Neutrophil (primary cell): ENCODE measurements around the gene CNTNAP2.

Experiments
- H3K27ac ChIP-seq: fragments of 200-600 bp; sonication (generic); 2 replicates; pipeline ENCODE4 v1.5.1; 2016; ENCODE audit warnings: mild to moderate bottlenecking, moderate library complexity
- H3K27me3 ChIP-seq: fragments of 200-600 bp; sonication (generic); 2 replicates; pipeline ENCODE4 v1.6.0; 2016; ENCODE audit warnings: mild to moderate bottlenecking
- H3K36me3 ChIP-seq: fragments of 200-600 bp; sonication (generic); 2 replicates; pipeline ENCODE4 v1.5.1; 2017
- H3K4me1 ChIP-seq, 2 experiments: fragments of 200-600 bp in 1 of 2; sonication (generic) in 1 of 2; 1 replicate in 1 of 2; 2 replicates in 1 of 2; pipeline versions ENCODE4 v1.5.1 to v1.6.1; 2013 to 2016; ENCODE audit warnings: low read depth in 1 of 2, low read length in 1 of 2, mild to moderate bottlenecking in 1 of 2, moderate library complexity in 1 of 2; ENCODE audit not compliant: control insufficient read depth in 1 of 2, insufficient read depth in 1 of 2
- H3K4me3 ChIP-seq, 2 experiments: fragments of 200-600 bp in 1 of 2; sonication (generic) in 1 of 2; 1 replicate in 1 of 2; 2 replicates in 1 of 2; pipeline ENCODE4 v1.5.1; 2013 to 2016; ENCODE audit warnings: low read depth in 1 of 2, low read length in 1 of 2, mild to moderate bottlenecking in 1 of 2, moderate library complexity in 1 of 2
- H3K9me3 ChIP-seq: fragments of 200-600 bp; sonication (generic); 2 replicates; pipeline ENCODE4 v1.5.1; 2016
- TF ChIP-seq, protein P1 (sequence below): fragments of 200-600 bp; sonication (generic); IDR thresholded peaks from 2 replicates; pipeline ENCODE4 v1.5.1; 2016; ENCODE audit warnings: antibody characterized with exemption

Gene CNTNAP2

DNA sequence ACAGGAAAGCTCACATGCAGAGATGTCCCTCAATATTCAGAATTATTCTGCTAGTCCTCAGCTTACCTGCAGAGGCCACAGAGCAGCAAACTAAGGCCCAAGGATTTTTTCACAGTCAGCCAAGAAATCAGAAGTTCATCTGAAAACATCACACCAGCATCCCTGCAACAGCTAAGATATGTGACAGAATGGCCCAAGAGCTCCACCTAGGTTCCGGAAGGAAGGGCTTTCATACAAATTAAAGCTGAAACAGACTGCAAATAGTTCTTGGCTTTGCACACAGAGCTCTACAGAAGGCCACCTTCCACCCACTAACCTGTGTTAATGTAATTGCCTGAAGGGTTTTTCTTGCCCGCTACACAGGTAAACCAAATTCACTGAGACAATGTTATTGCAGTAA, 2035.2 kb downstream of the CNTNAP2 start:
- H3K4me3 ChIP-seq: no peak overlapping the region
- H3K4me1 ChIP-seq: no peaks in the 10 kb centered on the region
- no peaks in the 10 kb centered on the region for H3K27me3 ChIP-seq
- TF ChIP-seq, protein P1, sequence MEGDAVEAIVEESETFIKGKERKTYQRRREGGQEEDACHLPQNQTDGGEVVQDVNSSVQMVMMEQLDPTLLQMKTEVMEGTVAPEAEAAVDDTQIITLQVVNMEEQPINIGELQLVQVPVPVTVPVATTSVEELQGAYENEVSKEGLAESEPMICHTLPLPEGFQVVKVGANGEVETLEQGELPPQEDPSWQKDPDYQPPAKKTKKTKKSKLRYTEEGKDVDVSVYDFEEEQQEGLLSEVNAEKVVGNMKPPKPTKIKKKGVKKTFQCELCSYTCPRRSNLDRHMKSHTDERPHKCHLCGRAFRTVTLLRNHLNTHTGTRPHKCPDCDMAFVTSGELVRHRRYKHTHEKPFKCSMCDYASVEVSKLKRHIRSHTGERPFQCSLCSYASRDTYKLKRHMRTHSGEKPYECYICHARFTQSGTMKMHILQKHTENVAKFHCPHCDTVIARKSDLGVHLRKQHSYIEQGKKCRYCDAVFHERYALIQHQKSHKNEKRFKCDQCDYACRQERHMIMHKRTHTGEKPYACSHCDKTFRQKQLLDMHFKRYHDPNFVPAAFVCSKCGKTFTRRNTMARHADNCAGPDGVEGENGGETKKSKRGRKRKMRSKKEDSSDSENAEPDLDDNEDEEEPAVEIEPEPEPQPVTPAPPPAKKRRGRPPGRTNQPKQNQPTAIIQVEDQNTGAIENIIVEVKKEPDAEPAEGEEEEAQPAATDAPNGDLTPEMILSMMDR: no peak
- H3K9me3 ChIP-seq: no peaks in the 10 kb centered on the region
- H3K36me3 ChIP-seq: no peaks in the 10 kb centered on the region
- no peak overlapping the region for H3K27ac ChIP-seq

DNA sequence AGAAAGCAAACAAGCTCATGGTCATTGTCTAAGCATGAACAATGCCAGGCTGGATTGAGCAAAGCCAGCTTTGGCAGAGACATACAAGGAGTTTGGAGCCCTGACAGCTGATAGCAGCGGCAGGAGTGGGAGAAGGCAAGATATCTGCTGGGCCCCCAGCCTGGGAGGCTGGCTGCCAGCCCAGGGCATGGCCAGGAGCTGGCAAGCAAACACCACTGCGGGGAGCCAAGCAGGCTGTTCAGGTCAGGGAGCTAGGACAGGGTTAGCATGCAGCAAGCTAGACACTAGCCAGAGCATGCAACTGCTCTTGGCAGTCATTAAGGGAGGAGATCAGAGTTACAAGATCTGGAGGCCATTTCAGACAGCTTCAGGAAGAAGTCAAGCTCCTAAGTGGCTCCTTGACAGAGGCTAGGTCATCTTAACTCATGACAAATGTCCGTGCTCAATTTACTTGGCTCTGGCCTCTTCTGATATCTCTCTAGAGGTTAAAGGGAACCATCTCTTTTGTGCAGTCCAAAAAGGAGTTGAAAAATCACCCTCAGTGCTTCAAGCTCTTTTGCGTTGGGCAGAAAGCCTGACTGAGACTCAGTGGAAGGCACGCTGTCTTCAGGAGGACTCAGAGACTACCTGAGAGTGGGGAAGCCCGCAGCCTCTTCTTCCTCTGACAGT, 2037.1 kb downstream of the CNTNAP2 start:
- H3K27ac ChIP-seq: no peak overlapping the region
- TF ChIP-seq, protein P1: no peak
- H3K4me3 ChIP-seq: no peak overlapping the region

DNA sequence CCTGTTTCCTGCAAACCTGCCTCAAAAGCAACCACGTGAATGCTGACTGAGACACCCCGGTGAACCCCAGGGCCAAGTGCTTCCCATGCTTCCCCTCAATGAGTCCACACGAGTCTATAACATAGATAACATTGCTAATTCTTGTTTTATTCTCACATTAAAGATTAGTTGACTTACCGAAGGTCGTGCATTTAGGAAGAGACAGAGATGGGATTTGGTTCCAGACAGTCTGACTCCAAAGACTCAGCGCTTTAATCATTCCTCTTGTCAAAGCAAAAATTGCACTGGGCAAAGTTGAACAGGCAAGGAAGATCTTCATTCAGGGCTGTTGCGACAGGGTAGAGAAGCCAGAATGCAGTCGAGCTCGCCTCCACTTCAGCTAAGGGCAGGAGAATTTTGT, 2038.4 kb downstream of the CNTNAP2 start:
- no peak overlapping the region for H3K27ac ChIP-seq
- TF ChIP-seq, protein P1: no peak
- no peaks in the 10 kb centered on the region for H3K27me3 ChIP-seq

More for the DNA sequence above, 2037.1 kb downstream of the CNTNAP2 start:
- Histone ChIP-seq H3K27me3 (no peaks in the 10 kb centered on the region), H3K4me1 (no peaks in the 10 kb centered on the region), H3K36me3 (no peaks in the 10 kb centered on the region), H3K9me3 (no peaks in the 10 kb centered on the region)

DNA sequence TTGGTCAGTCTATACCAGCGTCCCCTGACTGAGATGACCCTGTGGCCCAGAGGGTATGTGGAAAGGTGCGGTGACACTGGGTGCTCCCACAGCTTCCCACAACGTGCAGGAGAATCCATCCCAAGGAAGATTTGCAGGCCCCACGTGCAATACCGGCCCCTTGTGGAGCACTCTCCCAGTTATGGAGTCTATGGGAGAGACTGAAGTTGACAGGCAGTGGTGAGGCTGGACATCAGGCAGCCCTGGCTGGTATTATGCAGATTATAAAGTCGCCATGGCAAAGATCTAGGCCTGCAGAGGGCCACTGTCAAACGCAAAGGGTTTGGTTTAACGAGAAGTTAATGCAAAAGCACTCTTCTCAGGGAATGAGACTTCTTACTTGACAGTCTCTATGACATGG, 2039.2 kb downstream of the CNTNAP2 start:
- TF ChIP-seq, protein P1: no peak
- no peaks in the 10 kb centered on the region for H3K27me3 ChIP-seq
- H3K4me1 ChIP-seq: no peaks in the 10 kb centered on the region
- H3K4me3 ChIP-seq: no peak overlapping the region
- no peaks in the 10 kb centered on the region for H3K9me3 ChIP-seq
- no peaks in the 10 kb centered on the region for H3K36me3 ChIP-seq
- H3K27ac ChIP-seq: no peak overlapping the region

More for the DNA sequence above, 2038.4 kb downstream of the CNTNAP2 start:
- Histone ChIP-seq H3K4me1 (no peaks in the 10 kb centered on the region), H3K9me3 (no peaks in the 10 kb centered on the region), H3K4me3 (no peak overlapping the region), H3K36me3 (no peaks in the 10 kb centered on the region)

DNA sequence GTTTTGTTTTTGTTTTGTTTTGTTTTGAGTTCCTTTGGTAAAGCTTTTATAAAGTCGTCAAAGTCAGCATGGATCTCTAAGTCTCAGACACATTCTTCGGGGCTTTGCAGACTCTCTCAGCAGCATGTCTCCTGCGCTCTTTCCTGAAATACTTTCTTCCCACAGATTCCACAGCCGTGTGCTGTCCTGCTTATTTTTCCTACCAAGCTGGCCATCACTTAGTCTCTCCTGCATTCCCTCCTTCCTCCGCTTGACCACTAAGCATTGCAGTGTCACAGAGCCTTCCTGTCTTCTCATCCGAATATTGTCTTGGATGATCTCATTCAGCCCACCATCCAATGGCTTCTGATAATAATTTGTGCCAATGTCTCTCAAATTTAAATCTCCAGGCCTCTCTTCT, 2039.6 kb downstream of the CNTNAP2 start:
- no peaks in the 10 kb centered on the region for H3K9me3 ChIP-seq
- no peaks in the 10 kb centered on the region for H3K4me1 ChIP-seq
- no peaks in the 10 kb centered on the region for H3K27me3 ChIP-seq
- no peak overlapping the region for H3K4me3 ChIP-seq
- H3K27ac ChIP-seq: no peak overlapping the region
- no peaks in the 10 kb centered on the region for H3K36me3 ChIP-seq
- TF ChIP-seq, protein P1: no peak
